GM03348 (cell line): ENCODE data around the gene INSIG1.

Experiments
- DNase-seq: peaks from one replicate; pipeline ENCODE4 v3.0.0; 2012; ENCODE audit warnings: low spot score

The INSIG1 gene

GRCh38 chr7:155266440-155266839 is 31.2 kb upstream of the INSIG1 start:
- DNase-seq: no peak

DNA sequence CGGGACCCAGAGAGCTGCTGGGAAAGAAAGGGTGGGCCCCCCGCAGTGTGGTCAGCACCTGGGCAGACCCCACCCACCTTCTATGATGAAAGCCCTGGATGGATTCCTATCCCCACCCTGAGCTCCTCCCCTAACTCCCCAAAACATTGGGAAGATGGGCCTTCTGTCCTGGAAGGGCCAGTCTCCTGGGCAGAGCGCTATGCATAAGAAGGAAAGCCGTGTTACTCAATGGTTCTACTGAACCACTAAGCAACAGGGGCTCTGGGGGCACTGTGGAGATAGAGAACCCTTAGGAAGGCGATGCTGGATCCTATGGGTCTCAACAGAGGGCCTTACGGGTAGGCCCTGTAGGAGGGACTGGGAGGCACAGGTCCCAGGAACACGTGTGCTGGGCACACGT is 30.7 kb upstream of the INSIG1 start:
- no peak for DNase-seq

DNA sequence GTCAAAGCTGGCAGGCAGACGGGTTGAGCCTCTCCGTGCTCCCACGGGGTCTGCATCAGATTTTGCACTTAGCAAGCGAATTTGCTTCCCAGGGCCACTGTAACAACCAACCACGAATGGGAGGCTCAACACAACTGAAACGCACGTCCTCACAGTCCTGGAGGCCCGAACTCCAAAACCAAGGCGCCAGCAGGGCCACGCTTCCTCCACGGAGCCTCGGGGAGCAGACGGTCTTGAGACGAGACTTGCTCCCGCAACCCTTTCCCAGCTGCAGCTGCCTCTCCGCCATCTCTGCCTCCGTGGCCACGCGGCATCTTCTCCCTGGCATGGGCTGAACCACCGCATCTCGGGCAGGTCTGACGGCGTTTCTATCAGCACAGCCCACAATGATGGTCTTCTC is 30.2 kb upstream of the INSIG1 start:
- no peak for DNase-seq

DNA sequence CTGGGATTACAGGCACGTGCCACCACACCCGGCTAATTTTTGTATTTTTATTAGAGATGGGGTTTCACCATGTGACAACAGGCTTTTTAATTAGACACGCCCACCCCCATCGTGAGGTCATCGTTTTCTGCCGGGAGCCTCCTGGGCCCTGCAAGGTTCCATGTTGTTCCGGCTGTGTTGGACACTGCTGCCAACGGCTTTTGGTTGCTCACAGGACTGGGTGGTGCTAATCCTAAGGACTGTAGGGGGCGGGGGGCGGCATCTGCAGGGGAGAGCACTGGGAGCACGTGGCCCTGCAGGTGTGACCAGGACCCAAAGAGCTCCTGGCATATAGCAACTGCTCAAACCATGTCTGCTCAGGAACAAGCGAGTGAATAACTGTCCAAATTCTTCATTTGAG is 29.5 kb upstream of the INSIG1 start:
- DNase-seq: no peak

GRCh38 chr7:155268921-155269650 is 28.6 kb upstream of the INSIG1 start:
- no peak for DNase-seq

DNA sequence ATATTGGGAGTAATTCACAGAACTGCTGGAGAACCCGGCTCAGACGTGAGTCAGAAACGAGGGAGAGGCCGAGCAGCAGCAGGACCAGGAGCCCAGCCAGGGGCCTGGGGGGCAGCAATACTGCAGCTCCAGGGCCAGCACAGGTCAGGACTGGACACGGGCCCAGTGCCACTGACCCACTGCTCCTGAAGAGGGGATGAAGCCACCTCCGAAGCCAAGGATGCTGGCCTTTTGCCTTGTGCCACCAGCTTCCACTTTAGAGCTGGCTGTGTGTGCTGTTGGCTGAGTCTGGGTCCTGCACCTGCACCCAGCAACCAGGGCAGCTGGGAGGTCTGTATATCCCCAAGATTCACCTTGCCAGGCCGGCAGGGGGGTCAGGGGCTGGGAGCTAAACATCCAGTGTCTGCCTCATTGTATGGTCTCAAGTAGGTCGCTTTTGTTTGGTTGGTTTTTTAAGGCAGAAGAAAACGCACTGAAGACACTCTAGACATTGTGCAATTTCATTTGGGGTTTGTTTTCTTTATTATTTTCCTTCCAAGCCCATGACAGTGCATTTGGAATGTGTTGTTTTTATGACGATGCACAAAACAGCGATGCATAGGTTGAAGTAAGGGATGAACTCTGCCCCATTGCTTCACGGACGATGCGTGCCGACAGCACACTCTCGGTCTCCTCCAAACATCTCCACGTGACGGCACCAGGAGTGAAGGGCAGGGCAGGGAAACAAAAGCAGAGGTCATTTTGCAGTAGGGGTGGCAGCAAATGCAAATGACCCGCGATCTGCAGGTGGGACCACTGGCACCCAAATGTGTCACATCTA is 27.7 kb upstream of the INSIG1 start:
- no peak for DNase-seq

GRCh38 chr7:155270861-155271260 is 26.8 kb upstream of the INSIG1 start:
- DNase-seq: no peak

GRCh38 chr7:155274633-155275355 is 22.9 kb upstream of the INSIG1 start:
- DNase-seq: no peak

GRCh38 chr7:155276042-155276799 is 21.5 kb upstream of the INSIG1 start:
- no peak for DNase-seq

- no peak for DNase-seq
Measured at GRCh38 chr7:155276800-155277375, 20.8 kb upstream of the INSIG1 start.

DNA sequence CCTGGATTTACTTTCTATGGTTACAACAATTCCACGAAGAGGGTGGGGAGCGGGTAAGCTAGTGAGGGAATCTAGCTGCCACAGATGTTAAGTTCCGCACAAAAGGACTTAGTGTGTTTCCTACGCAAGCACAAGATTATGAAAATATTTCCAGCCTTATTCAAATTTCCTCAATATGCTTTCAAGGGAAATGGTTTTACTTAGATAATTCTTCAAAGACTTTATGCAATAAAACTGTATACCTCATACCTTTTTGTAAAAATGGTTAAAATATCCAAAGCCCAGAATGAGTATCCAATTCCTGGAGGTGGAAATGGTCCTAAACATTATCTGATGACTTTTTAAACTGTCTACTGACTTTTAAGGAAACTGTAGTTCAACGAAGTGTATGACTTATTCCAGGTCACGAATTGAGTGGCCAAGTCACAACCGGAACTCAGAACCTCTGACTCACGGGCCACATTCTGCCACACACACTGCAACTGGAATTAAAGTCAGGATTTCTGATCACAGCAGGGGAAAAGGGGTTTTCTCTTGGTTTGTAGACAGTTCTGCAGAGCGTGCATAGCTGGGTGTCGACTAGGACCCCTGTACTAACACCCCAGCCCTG is 20.2 kb upstream of the INSIG1 start:
- no peak for DNase-seq

GRCh38 chr7:155278921-155279320 is 18.8 kb upstream of the INSIG1 start:
- no peak for DNase-seq

DNA sequence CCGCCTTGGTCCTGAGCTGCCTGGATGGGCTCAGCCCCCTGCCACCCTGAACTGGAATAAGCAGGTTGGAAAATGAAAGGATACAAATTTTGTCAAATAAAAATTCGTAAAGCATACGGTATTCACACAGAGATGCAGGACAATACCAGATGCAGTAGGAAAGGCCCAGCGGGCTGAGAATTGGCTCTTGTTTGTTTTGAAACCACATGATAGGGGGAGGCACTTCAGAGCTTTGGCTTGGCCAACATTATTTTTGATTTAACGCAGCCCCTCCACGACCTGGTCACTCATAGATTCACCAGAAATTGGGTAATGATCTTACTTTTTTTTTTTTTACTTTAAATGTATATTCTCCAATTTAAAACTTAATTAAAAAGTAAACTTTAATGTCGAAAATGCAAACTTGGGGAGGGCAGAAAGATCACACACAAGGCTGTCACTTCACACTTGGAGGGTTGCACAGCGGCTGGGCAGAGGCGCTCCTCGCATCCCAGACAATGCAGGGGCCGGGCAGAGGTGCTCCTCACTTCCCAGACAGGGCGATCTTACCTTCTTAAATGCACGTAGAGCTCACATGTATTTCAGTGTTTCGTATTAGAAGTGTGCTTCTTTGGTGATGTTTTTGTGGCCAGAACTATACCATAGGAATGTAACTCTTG is 17.8 kb upstream of the INSIG1 start:
- DNase-seq: no peak

- DNase-seq: no peak
Measured at GRCh38 chr7:155280446-155281397, 17.0 kb upstream of the INSIG1 start.

DNA sequence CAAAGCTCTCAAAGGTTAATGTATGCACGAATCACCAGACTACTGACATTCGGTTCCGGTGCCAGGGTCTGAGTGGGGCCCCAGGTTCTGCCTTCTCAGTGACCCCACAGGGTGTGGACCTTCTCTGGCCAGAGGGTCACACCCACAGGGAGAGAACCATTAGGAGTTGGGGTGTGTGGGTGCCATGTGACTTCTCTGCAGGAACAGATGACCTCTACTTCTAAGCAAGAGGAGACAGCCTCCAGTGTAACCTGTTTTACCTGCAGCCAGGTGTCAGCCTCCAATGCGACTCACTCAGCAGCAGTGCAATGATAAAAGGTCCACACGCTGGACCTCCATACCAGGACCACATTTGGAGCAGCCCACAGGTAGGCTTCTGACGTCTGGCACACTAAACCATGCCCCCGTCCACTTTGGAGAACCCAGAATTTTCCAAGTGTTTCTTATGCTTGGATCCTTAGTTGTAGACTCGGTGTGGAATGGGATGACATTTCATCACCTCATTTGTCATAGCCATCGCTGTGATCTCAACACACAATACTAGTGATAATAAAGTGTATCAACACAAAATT is 16.2 kb upstream of the INSIG1 start:
- no peak for DNase-seq

- no peak for DNase-seq
Measured at GRCh38 chr7:155282671-155283070, 15.0 kb upstream of the INSIG1 start.

- DNase-seq: no peak
Measured at GRCh38 chr7:155283565-155284194, 14.0 kb upstream of the INSIG1 start.

DNA sequence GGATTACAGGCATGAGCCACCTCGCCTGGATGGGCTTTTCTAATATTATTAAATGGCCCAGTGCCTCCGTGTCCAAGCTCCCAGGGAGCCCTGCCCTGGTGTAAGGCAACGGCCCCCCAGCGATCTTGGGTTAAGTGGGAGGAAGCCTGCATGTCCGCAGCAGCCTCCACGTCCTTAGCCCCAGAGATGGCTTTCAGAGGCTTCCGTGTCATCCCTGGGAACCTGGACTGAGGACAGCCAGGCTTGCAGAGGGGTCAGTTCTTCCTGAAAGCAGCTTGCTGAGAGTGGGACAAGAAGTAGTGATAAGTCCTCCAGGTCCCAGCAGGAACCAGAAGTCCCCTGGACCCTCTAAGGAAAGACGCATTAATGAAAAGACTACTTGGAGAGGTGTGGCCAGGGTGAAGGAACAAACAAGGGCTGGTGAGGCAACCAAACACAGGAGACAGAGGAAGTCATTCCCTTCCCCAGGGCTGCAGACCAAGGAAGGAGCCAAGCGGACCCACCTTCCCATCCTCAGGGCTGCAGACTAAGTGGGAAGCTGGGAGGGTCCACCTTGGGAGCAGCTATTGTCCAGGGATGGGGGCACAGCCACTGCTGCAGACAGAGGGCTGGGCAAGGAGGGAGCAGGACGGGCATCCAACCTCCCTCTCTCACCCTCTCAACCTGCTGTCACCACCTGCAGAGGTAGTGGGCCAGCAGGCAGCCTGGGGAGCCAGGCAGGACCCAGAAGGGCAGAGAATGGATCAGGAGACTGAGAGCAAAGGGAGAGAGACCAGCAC is 13.0 kb upstream of the INSIG1 start:
- DNase-seq: no peak
